ENCODE data around the gene MON2. TPM values are rescaled to one million over a fixed set of nuclear protein-coding genes. Genes with fewer than 3 reads are reported as not detected.

MON2 gene
- total and polyA plus RNA-seq, 10 of the 15 experiments (the other 5 are each of a cell fraction or from before 2014, with no cell fraction given), result 5.4 to 34.3 (median 23.4) TPM

DNA sequence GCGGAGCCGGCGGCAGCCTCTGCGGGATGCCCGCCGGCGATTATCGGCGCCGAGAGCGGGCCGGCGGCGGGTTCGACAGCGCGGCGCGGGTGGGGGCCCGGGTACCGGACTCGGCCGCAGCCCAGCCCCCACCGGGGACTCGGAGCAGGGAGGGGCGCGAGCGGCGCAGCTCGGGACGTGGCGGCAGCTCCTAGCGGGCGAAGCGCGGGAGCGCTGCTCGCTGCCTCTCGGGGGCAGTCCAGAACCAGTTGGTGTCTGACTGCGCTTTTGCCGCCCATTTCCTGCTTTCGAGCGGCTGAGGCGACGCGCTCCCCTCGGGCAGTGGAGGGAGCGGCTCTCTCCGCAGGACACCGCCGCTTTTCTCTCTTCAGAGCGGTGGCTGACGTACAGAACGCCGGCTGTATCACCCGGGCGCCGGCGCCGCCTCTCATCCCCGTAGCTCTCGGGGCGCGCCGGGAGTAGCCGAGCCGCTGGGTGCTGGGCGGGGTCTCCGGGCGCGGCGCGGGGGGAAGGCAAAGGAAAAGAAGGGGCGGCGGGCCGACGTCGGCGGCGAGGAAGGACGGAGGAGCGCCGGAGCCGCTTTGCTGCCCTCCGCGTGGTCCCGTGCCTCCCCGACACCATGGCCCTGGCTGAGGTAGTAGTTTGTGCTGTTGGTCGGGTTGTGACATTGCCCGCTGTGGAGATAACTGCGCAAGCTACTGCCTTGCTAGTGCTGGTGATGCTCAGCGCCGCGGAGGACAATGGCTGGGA lies 136.6 kb downstream of the MON2 start (continued):
- TF ChIP-seq TCF12 (IDR thresholded peaks at IDR 0.05; ENCODE audit: low read depth, low read length) (peak; percentile 31; the same call in 1 of the 2 replicates), FOXK2 (IDR thresholded peaks at IDR 0.05) (no peak), WRNIP1 (IDR thresholded peaks at IDR 0.05; ENCODE audit: borderline replicate concordance, low read depth, low read length) (no peak), MYC (IDR thresholded peaks at IDR 0.05; ENCODE audit: insufficient read depth, insufficient read length, insufficient replicate concordance, low read length, severe bottlenecking) (no peak), SUZ12 (IDR thresholded peaks at IDR 0.05; ENCODE audit: unreplicated experiment) (no peak), MEF2A (IDR thresholded peaks at IDR 0.05; ENCODE audit: insufficient read depth, low read depth, low read length) (no peak; the same call in 1 of the 2 replicates), ATF7 (IDR thresholded peaks at IDR 0.05; ENCODE audit: low read depth) (no peak), CREB1 (IDR thresholded peaks at IDR 0.05; ENCODE audit: low read depth) (no peak), STAT3 (IDR thresholded peaks at IDR 0.05; ENCODE audit: low read depth, low read length) (no peak), ZNF24 (IDR thresholded peaks at IDR 0.05) (0 out of 2 replicates have a peak, but pooled peaks have one; percentile 17), RUNX3 (IDR thresholded peaks at IDR 0.05; ENCODE audit: low read length) (peak; percentile 36), ZSCAN29 (IDR thresholded peaks at IDR 0.05) (no peak; the same call in 1 of the 2 replicates), NR2F1 (conservative IDR thresholded peaks at IDR 0.05) (peak; percentile 55; the same call in 1 of the 2 replicates)
- TF ChIP-seq, protein P1, sequence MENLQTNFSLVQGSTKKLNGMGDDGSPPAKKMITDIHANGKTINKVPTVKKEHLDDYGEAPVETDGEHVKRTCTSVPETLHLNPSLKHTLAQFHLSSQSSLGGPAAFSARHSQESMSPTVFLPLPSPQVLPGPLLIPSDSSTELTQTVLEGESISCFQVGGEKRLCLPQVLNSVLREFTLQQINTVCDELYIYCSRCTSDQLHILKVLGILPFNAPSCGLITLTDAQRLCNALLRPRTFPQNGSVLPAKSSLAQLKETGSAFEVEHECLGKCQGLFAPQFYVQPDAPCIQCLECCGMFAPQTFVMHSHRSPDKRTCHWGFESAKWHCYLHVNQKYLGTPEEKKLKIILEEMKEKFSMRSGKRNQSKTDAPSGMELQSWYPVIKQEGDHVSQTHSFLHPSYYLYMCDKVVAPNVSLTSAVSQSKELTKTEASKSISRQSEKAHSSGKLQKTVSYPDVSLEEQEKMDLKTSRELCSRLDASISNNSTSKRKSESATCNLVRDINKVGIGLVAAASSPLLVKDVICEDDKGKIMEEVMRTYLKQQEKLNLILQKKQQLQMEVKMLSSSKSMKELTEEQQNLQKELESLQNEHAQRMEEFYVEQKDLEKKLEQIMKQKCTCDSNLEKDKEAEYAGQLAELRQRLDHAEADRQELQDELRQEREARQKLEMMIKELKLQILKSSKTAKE (IDR thresholded peaks at IDR 0.05; ENCODE audit: low read depth, poor library complexity, severe bottlenecking), result no peak
- TF ChIP-seq, protein P2, sequence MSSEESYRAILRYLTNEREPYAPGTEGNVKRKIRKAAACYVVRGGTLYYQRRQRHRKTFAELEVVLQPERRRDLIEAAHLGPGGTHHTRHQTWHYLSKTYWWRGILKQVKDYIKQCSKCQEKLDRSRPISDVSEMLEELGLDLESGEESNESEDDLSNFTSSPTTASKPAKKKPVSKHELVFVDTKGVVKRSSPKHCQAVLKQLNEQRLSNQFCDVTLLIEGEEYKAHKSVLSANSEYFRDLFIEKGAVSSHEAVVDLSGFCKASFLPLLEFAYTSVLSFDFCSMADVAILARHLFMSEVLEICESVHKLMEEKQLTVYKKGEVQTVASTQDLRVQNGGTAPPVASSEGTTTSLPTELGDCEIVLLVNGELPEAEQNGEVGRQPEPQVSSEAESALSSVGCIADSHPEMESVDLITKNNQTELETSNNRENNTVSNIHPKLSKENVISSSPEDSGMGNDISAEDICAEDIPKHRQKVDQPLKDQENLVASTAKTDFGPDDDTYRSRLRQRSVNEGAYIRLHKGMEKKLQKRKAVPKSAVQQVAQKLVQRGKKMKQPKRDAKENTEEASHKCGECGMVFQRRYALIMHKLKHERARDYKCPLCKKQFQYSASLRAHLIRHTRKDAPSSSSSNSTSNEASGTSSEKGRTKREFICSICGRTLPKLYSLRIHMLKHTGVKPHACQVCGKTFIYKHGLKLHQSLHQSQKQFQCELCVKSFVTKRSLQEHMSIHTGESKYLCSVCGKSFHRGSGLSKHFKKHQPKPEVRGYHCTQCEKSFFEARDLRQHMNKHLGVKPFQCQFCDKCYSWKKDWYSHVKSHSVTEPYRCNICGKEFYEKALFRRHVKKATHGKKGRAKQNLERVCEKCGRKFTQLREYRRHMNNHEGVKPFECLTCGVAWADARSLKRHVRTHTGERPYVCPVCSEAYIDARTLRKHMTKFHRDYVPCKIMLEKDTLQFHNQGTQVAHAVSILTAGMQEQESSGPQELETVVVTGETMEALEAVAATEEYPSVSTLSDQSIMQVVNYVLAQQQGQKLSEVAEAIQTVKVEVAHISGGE (CRISPR knock-in tag; IDR thresholded peaks at IDR 0.05), result no peak
- TF ChIP-seq, protein P3, sequence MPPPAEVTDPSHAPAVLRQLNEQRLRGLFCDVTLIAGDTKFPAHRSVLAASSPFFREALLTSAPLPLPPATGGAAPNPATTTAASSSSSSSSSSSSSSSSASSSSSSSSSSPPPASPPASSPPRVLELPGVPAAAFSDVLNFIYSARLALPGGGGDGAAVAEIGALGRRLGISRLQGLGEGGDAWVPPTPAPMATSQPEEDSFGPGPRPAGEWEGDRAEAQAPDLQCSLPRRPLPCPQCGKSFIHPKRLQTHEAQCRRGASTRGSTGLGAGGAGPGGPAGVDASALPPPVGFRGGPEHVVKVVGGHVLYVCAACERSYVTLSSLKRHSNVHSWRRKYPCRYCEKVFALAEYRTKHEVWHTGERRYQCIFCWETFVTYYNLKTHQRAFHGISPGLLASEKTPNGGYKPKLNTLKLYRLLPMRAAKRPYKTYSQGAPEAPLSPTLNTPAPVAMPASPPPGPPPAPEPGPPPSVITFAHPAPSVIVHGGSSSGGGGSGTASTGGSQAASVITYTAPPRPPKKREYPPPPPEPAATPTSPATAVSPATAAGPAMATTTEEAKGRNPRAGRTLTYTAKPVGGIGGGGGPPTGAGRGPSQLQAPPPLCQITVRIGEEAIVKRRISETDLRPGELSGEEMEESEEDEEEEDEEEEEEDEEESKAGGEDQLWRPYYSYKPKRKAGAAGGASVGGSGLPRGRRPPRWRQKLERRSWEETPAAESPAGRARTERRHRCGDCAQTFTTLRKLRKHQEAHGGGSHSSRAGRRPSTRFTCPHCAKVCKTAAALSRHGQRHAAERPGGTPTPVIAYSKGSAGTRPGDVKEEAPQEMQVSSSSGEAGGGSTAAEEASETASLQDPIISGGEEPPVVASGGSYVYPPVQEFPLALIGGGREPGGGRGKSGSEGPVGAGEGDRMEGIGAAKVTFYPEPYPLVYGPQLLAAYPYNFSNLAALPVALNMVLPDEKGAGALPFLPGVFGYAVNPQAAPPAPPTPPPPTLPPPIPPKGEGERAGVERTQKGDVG (CRISPR knock-in tag; IDR thresholded peaks at IDR 0.05), result no peak
- TF ChIP-seq, protein P4, sequence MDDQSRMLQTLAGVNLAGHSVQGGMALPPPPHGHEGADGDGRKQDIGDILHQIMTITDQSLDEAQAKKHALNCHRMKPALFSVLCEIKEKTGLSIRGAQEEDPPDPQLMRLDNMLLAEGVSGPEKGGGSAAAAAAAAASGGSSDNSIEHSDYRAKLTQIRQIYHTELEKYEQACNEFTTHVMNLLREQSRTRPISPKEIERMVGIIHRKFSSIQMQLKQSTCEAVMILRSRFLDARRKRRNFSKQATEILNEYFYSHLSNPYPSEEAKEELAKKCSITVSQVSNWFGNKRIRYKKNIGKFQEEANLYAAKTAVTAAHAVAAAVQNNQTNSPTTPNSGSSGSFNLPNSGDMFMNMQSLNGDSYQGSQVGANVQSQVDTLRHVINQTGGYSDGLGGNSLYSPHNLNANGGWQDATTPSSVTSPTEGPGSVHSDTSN (IDR thresholded peaks at IDR 0.05; ENCODE audit: insufficient replicate concordance, low read depth, low read length), result no peak
